HL-60 (cell line): ENCODE results near the gene CFAP65.

Experiments used
- DNase-seq, 2 experiments: peaks; one replicate each; pipeline ENCODE4 v3.0.0-alpha.2; 2010 to 2020; ENCODE audit warnings: low read depth in 1 of 2, low spot score in 1 of 2
- H3K27ac ChIP-seq: fragments of 250-450 bp; sonication (Bioruptor Pico); replicated peaks from 2 replicates; pipeline ENCODE4 v1.5.1; 2020; ENCODE audit warnings: mild to moderate bottlenecking, moderate library complexity
- H3K27me3 ChIP-seq: fragments of 250-450 bp; sonication (Bioruptor Pico); 2 replicates; pipeline ENCODE4 v1.5.1; 2021; ENCODE audit warnings: mild to moderate bottlenecking, moderate library complexity; ENCODE audit not compliant: insufficient read depth, poor library complexity, severe bottlenecking
- H3K4me3 ChIP-seq: replicated peaks from 2 replicates; pipeline ENCODE4 v1.5.1; 2011; ENCODE audit warnings: mild to moderate bottlenecking, control low read depth, low read length; ENCODE audit not compliant: insufficient read depth
- CTCF ChIP-seq: IDR thresholded peaks from one replicate; pipeline ENCODE4 v1.5.1; 2011; ENCODE audit warnings: low read length, control low read depth, inconsistent platforms; ENCODE audit not compliant: insufficient read depth
- GABPA ChIP-seq: IDR thresholded peaks from 2 replicates; pipeline ENCODE4 v1.6.1; 2012; ENCODE audit warnings: low read depth
- POLR2AphosphoS5 ChIP-seq: IDR thresholded peaks from 2 replicates; pipeline ENCODE4 v1.6.1; 2012; ENCODE audit warnings: low read depth
- REST ChIP-seq: IDR thresholded peaks from 2 replicates; pipeline ENCODE4 v1.6.1; 2012; ENCODE audit warnings: low read depth; ENCODE audit not compliant: insufficient replicate concordance
- SPI1 ChIP-seq: IDR thresholded peaks from 2 replicates; pipeline ENCODE4 v1.6.1; 2012; ENCODE audit warnings: low read depth, mild to moderate bottlenecking, borderline replicate concordance
- long read RNA-seq: library from polyadenylated mRNA; unstranded; transcript quantifications from one replicate; pipeline ENCODE4 v2.0.0, GENCODE V29; 2020

CFAP65 gene, protein sequence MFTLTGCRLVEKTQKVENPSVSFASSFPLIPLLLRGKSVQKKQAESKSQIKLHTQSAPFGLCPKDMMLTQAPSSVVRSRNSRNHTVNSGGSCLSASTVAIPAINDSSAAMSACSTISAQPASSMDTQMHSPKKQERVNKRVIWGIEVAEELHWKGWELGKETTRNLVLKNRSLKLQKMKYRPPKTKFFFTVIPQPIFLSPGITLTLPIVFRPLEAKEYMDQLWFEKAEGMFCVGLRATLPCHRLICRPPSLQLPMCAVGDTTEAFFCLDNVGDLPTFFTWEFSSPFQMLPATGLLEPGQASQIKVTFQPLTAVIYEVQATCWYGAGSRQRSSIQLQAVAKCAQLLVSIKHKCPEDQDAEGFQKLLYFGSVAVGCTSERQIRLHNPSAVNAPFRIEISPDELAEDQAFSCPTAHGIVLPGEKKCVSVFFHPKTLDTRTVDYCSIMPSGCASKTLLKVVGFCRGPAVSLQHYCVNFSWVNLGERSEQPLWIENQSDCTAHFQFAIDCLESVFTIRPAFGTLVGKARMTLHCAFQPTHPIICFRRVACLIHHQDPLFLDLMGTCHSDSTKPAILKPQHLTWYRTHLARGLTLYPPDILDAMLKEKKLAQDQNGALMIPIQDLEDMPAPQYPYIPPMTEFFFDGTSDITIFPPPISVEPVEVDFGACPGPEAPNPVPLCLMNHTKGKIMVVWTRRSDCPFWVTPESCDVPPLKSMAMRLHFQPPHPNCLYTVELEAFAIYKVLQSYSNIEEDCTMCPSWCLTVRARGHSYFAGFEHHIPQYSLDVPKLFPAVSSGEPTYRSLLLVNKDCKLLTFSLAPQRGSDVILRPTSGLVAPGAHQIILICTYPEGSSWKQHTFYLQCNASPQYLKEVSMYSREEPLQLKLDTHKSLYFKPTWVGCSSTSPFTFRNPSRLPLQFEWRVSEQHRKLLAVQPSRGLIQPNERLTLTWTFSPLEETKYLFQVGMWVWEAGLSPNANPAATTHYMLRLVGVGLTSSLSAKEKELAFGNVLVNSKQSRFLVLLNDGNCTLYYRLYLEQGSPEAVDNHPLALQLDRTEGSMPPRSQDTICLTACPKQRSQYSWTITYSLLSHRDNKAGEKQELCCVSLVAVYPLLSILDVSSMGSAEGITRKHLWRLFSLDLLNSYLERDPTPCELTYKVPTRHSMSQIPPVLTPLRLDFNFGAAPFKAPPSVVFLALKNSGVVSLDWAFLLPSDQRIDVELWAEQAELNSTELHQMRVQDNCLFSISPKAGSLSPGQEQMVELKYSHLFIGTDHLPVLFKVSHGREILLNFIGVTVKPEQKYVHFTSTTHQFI (N-terminal part only)
- long read RNA-seq, result 0 reads

- Histone ChIP-seq H3K27me3 (peaks cover 37% of the 10 kb centered on the region), H3K27ac (no peak within 1 kb of the TSS), H3K4me3 (no peak within 1 kb of the TSS)
- TF ChIP-seq SPI1 (no peak), POLR2AphosphoS5 (no peak), CTCF (no peak), GABPA (no peak), REST (no peak)
- DNase-seq, result no peak
Measured at GRCh38 chr2:219041252-219041651, at the start of gene CFAP65. CFAP65 (minus strand) TSS chr2:219041516; CDS start chr2:219039048, 2,468 bp downstream.

DNA sequence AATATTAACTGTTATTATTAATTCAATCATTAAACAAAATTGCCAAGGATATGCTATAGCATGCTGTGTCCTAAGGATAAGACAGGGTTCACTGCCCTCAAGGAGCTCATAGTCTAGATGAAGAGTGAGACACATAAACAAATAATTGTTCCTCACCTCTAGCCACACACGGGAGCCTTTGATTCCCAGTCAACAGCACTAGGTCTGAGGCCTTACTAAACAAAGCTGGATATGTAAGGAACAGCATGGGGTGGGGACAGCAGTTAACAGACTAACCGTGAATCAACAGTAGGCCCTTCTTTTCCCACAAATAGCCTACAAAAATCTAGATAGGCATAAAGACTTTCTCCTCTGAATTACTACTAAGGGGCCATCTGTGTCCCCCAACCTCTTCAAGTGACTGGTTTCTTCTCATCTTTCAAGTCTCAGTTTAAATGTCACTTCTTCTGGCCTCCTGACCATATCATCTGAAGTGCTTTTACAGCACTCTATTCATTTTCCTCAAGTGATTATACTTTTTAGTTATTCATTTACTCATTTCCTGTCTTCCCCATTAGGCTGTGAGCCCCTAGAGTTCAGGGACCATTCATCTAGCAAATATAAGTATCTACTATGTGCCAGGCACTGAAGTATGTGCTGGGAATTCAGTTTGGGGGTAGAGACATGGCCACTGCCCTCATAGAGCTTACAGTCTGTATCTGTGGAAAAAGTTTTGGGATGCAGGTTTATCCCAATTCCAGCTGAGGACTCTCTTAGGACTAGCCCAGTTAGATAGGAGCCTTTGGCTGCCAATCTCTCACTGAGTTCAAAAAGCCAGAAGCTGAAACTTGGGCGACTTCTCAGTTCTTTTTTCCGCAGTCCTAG lies 49.4 kb upstream of the CFAP65 start:
- H3K27ac ChIP-seq, result no peak overlapping the region
- TF ChIP-seq GABPA, result no peak
- TF ChIP-seq POLR2AphosphoS5, result no peak
- TF ChIP-seq REST, result no peak
- TF ChIP-seq CTCF, result no peak
- no peak for TF ChIP-seq SPI1
- no peak for DNase-seq

GRCh38 chr2:219089330-219089729 lies 48.0 kb upstream of the CFAP65 start:
- DNase-seq, result no peak
- TF ChIP-seq GABPA, result no peak
- TF ChIP-seq POLR2AphosphoS5, result no peak
- no peak for TF ChIP-seq SPI1
- no peak for TF ChIP-seq CTCF
- H3K27ac ChIP-seq, result no peak overlapping the region
- H3K27me3 ChIP-seq, result no peaks in the 10 kb centered on the region
- no peak overlapping the region for H3K4me3 ChIP-seq

More for the DNA sequence above, 49.4 kb upstream of the CFAP65 start:
- no peak overlapping the region for H3K4me3 ChIP-seq
- H3K27me3 ChIP-seq, result no peaks in the 10 kb centered on the region
